GM21447 (cell line): ENCODE data around the gene BDH1.
"Not testable (repeated sequence)": the region's sequence is repeated elsewhere in the genome, so short reads cannot be mapped to it uniquely, and the experiment has no call there.

Experiments used
- ATAC-seq: cut with Tn5 transposase; IDR thresholded peaks from one replicate; pipeline ENCODE4 v1.9.1; 2021; ENCODE audit not compliant: unreplicated experiment

Gene BDH1

GRCh38 chr3:197578376-197578775 lies 22.6 kb upstream of the BDH1 start:
- ATAC-seq: no peak

- ATAC-seq: no peak
Observed at GRCh38 chr3:197577366-197578074, 21.8 kb upstream of the BDH1 start.

GRCh38 chr3:197576838-197577237 lies 21.1 kb upstream of the BDH1 start:
- no peak for ATAC-seq

GRCh38 chr3:197575362-197575761 lies 19.6 kb upstream of the BDH1 start:
- no peak for ATAC-seq

GRCh38 chr3:197574396-197574991 lies 18.7 kb upstream of the BDH1 start:
- not testable (repeated sequence) for ATAC-seq

GRCh38 chr3:197573048-197573767 lies 17.4 kb upstream of the BDH1 start:
- ATAC-seq: no peak

- ATAC-seq: not testable (repeated sequence)
Observed at GRCh38 chr3:197571880-197572172, 16.1 kb upstream of the BDH1 start.

- ATAC-seq: not testable (repeated sequence)
Observed at GRCh38 chr3:197571074-197571879, 15.5 kb upstream of the BDH1 start.

- not testable (repeated sequence) for ATAC-seq
Observed at GRCh38 chr3:197569433-197569832, 13.7 kb upstream of the BDH1 start.

GRCh38 chr3:197567904-197568681 lies 12.3 kb upstream of the BDH1 start:
- ATAC-seq: no peak

GRCh38 chr3:197566155-197566554 lies 10.4 kb upstream of the BDH1 start:
- not testable (repeated sequence) for ATAC-seq

GRCh38 chr3:197564097-197564843 lies 8.5 kb upstream of the BDH1 start:
- ATAC-seq: no peak

GRCh38 chr3:197562398-197563251 lies 6.9 kb upstream of the BDH1 start:
- ATAC-seq: no peak

GRCh38 chr3:197561926-197562325 lies 6.2 kb upstream of the BDH1 start:
- ATAC-seq: no peak

GRCh38 chr3:197559651-197560050 lies 3.9 kb upstream of the BDH1 start:
- ATAC-seq: no peak

- peak; percentile 96 for ATAC-seq
Observed at GRCh38 chr3:197554562-197555280, 1.0 kb downstream of the BDH1 start.

GRCh38 chr3:197554196-197554561 lies 1.6 kb downstream of the BDH1 start:
- no peak for ATAC-seq

GRCh38 chr3:197552198-197552597 lies 3.6 kb downstream of the BDH1 start:
- no peak for ATAC-seq
